ENCODE data around the gene WDFY4.

GRCh38 chr10:48649349-48649944, 35.2 kb upstream of the WDFY4 start:
- TF ChIP-seq REST (tag by site-specific recombination; IDR thresholded peaks at IDR 0.05) (no peak), ZNF549 (tag by site-specific recombination; IDR thresholded peaks at IDR 0.05) (no peak), ZSCAN30 (tag by site-specific recombination; IDR thresholded peaks at IDR 0.05) (no peak), ATF2 (tag by site-specific recombination; IDR thresholded peaks at IDR 0.05; ENCODE audit: low read depth) (no peak), CTCF (tag by site-specific recombination; IDR thresholded peaks at IDR 0.05) (no peak), BCL11A (tag by site-specific recombination; IDR thresholded peaks at IDR 0.05; ENCODE audit: low read depth) (no peak), SP2 (tag by site-specific recombination; IDR thresholded peaks at IDR 0.05) (no peak), ZNF121 (tag by site-specific recombination; IDR thresholded peaks at IDR 0.05) (no peak)

Measured in HEK293 (cell line).